OCI-LY3 (cell line): ENCODE results near the gene SLC35F2.

Experiments used
- EZH2phosphoT487 ChIP-seq: fragments of 200-600 bp; shearing (Covaris generic); IDR thresholded peaks from 2 replicates; pipeline ENCODE4 v1.6.1; 2018; ENCODE audit warnings: antibody characterized with exemption, mixed run types, low read depth
- TF ChIP-seq, protein P1 (sequence below): fragments of 200-600, 300-600 bp; sonication (generic); IDR thresholded peaks from 2 replicates; pipeline ENCODE4 v1.5.1; 2014; ENCODE audit warnings: antibody characterized with exemption, low read length, low read depth

DNA sequence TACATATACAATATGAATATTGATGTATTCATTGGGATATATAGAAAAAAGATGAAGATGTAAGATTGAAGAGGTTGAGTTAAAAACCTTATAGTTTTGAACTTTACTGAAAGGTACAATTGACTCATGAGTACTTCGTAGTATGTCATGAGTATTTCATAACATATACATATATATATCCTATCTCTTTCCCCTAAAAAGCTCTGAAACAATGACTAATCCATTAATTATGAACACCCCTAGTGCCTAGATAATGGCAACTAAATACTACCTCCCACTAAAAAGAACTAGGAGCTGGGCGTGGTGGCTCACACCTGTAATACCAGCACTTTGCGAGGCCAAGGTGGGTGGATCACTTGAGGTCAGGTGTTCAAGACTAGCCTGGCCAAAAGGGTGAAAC lies 31.5 kb downstream of the SLC35F2 start:
- TF ChIP-seq, protein P1, sequence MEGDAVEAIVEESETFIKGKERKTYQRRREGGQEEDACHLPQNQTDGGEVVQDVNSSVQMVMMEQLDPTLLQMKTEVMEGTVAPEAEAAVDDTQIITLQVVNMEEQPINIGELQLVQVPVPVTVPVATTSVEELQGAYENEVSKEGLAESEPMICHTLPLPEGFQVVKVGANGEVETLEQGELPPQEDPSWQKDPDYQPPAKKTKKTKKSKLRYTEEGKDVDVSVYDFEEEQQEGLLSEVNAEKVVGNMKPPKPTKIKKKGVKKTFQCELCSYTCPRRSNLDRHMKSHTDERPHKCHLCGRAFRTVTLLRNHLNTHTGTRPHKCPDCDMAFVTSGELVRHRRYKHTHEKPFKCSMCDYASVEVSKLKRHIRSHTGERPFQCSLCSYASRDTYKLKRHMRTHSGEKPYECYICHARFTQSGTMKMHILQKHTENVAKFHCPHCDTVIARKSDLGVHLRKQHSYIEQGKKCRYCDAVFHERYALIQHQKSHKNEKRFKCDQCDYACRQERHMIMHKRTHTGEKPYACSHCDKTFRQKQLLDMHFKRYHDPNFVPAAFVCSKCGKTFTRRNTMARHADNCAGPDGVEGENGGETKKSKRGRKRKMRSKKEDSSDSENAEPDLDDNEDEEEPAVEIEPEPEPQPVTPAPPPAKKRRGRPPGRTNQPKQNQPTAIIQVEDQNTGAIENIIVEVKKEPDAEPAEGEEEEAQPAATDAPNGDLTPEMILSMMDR, result no peak
- TF ChIP-seq EZH2phosphoT487, result no peak
